DOHH2 (cell line): ENCODE results near the gene NAGPA.

Experiments used
- EZH2phosphoT487 ChIP-seq: fragments of 200-600 bp; sonication (generic); IDR thresholded peaks from 2 replicates; pipeline ENCODE4 v1.6.1; 2017; ENCODE audit warnings: borderline replicate concordance, mild to moderate bottlenecking, antibody characterized with exemption, low read length, moderate library complexity, mixed read lengths
- TF ChIP-seq, protein P1 (sequence below): fragments of 200-600 bp; sonication (generic); IDR thresholded peaks from one replicate; pipeline ENCODE4 v1.5.1; 2014; ENCODE audit warnings: antibody characterized with exemption, mild to moderate bottlenecking, low read depth, low read length; ENCODE audit not compliant: poor library complexity, severe bottlenecking

DNA sequence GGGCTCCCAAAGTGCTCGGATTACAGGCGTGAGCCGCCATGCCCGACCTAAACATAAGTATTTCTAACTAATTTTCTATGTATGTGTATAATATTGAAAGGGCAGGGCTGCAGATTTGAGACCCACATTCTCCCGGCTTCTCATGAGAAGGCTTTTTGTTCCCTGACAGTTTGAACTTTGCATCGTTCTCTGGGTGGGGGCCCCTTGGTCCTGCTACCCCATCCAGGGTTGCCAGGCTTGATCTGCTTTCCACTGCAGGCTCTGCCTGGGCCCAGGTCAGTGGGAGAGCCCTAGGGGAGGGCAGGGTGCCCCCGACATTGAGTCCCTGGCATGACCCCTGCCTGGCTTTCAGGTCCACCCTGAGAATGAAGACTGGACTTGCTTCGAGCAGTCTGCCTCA is 43.3 kb downstream of the NAGPA start:
- TF ChIP-seq, protein P1, sequence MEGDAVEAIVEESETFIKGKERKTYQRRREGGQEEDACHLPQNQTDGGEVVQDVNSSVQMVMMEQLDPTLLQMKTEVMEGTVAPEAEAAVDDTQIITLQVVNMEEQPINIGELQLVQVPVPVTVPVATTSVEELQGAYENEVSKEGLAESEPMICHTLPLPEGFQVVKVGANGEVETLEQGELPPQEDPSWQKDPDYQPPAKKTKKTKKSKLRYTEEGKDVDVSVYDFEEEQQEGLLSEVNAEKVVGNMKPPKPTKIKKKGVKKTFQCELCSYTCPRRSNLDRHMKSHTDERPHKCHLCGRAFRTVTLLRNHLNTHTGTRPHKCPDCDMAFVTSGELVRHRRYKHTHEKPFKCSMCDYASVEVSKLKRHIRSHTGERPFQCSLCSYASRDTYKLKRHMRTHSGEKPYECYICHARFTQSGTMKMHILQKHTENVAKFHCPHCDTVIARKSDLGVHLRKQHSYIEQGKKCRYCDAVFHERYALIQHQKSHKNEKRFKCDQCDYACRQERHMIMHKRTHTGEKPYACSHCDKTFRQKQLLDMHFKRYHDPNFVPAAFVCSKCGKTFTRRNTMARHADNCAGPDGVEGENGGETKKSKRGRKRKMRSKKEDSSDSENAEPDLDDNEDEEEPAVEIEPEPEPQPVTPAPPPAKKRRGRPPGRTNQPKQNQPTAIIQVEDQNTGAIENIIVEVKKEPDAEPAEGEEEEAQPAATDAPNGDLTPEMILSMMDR, result no peak
- TF ChIP-seq EZH2phosphoT487, result no peak
